D341Med (cell line): ENCODE measurements around the gene GPAT2.
"Not testable (repeated sequence)": the region's sequence is repeated elsewhere in the genome, so short reads cannot be mapped to it uniquely, and the experiment has no call there.

Source experiments
- DNase-seq: peaks from one replicate; pipeline ENCODE4 v3.0.0; 2012; ENCODE audit warnings: low spot score

Gene GPAT2

GRCh38 chr2:96064760-96065159 lies 30.0 kb upstream of the GPAT2 start:
- not testable (repeated sequence) for DNase-seq

- DNase-seq, result not testable (repeated sequence)
Observed at GRCh38 chr2:96064047-96064675, 29.4 kb upstream of the GPAT2 start.

- peak; percentile 22 for DNase-seq
Observed at GRCh38 chr2:96063116-96063899, 28.6 kb upstream of the GPAT2 start.

- not testable (repeated sequence) for DNase-seq
Observed at GRCh38 chr2:96062483-96062882, 27.8 kb upstream of the GPAT2 start.

- DNase-seq, result not testable (repeated sequence)
Observed at GRCh38 chr2:96061901-96062300, 27.2 kb upstream of the GPAT2 start.

GRCh38 chr2:96061197-96061817 lies 26.6 kb upstream of the GPAT2 start:
- not testable (repeated sequence) for DNase-seq

- DNase-seq, result not testable (repeated sequence)
Observed at GRCh38 chr2:96060325-96060724, 25.6 kb upstream of the GPAT2 start.

- not testable (repeated sequence) for DNase-seq
Observed at GRCh38 chr2:96059443-96059842, 24.7 kb upstream of the GPAT2 start.

GRCh38 chr2:96055830-96056229 lies 21.1 kb upstream of the GPAT2 start:
- DNase-seq, result not testable (repeated sequence)

- DNase-seq, result not testable (repeated sequence)
Observed at GRCh38 chr2:96054537-96054936, 19.8 kb upstream of the GPAT2 start.

- not testable (repeated sequence) for DNase-seq
Observed at GRCh38 chr2:96053385-96053784, 18.7 kb upstream of the GPAT2 start.

GRCh38 chr2:96052632-96053031 lies 17.9 kb upstream of the GPAT2 start:
- DNase-seq, result not testable (repeated sequence)

- not testable (repeated sequence) for DNase-seq
Observed at GRCh38 chr2:96049917-96050262, 15.2 kb upstream of the GPAT2 start.

- DNase-seq, result not testable (repeated sequence)
Observed at GRCh38 chr2:96049049-96049916, 14.6 kb upstream of the GPAT2 start.

- DNase-seq, result not testable (repeated sequence)
Observed at GRCh38 chr2:96035554-96035953, 838 bp upstream of the GPAT2 start.

- DNase-seq, result not testable (repeated sequence)
Observed at GRCh38 chr2:96033997-96034396, 719 bp downstream of the GPAT2 start.

GRCh38 chr2:96027725-96028325 lies 6.9 kb downstream of the GPAT2 start:
- not testable (repeated sequence) for DNase-seq

- not testable (repeated sequence) for DNase-seq
Observed at GRCh38 chr2:96025755-96026154, 9.0 kb downstream of the GPAT2 start.

- DNase-seq, result no peak
Observed at GRCh38 chr2:96025194-96025492, 9.6 kb downstream of the GPAT2 start.

GRCh38 chr2:96024336-96025193 lies 10.2 kb downstream of the GPAT2 start:
- no peak for DNase-seq

GRCh38 chr2:96023701-96024100 lies 11.0 kb downstream of the GPAT2 start:
- not testable (repeated sequence) for DNase-seq
